Measurements from ENCODE around the gene LMAN1L. TPM values are rescaled to one million over a fixed set of nuclear protein-coding genes. Genes with fewer than 3 reads are reported as not detected.

Gene LMAN1L
- total RNA-seq, 3 donors from 2014 or later: 0.15 TPM; not detected in 2

- Histone ChIP-seq H3K9me3 (no peaks in the 10 kb centered on the region), H3K4me3 (no peak overlapping the region), H3K36me3 (no peaks in the 10 kb centered on the region), H3K27me3 (no peaks in the 10 kb centered on the region), H3K27ac (no peak overlapping the region), H3K4me1 (no peaks in the 10 kb centered on the region)
- TF ChIP-seq CTCF (IDR thresholded peaks at IDR 0.05): no peak
- TF ChIP-seq POLR2AphosphoS5 (IDR thresholded peaks at IDR 0.05): no peak
- no peak for TF ChIP-seq POLR2A (IDR thresholded peaks at IDR 0.05)
- intact Hi-C loops (cut with DNase I; ENCODE audit: low total_unique reads): no loop called here
- DNase-seq (ENCODE audit: low spot score in 2 of 2): no peak
Observed at GRCh38 chr15:74808078-74808839, 4.4 kb upstream of the LMAN1L start.

DNA sequence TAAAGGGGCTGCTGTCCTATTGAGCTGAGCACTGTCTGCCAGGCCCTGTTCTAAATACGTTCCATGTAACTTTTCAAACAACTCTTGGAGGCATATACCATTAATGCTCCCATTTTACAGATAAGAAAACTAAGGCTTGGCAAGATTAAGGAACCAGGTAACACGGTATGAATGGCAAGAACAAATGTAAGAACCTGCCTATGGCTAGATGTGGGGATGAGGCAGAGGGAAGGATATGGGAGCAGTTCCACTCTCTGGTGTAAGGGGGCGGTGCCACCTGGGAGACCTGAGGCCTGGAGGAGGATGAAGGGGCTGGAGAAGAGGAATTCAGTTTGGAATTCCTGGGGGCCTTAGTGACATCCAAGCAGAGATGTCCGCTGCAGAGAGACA lies 3.8 kb upstream of the LMAN1L start:
- no peak for DNase-seq (ENCODE audit: low spot score in 2 of 2)
- intact Hi-C loops (cut with DNase I; ENCODE audit: low total_unique reads): no loop called here
- Histone ChIP-seq H3K27ac (no peak overlapping the region), H3K36me3 (no peaks in the 10 kb centered on the region), H3K9me3 (no peaks in the 10 kb centered on the region), H3K27me3 (no peaks in the 10 kb centered on the region), H3K4me1 (no peaks in the 10 kb centered on the region), H3K4me3 (no peak overlapping the region)
- no peak for TF ChIP-seq CTCF (IDR thresholded peaks at IDR 0.05)
- TF ChIP-seq POLR2A (IDR thresholded peaks at IDR 0.05): no peak
- no peak for TF ChIP-seq POLR2AphosphoS5 (IDR thresholded peaks at IDR 0.05)

DNA sequence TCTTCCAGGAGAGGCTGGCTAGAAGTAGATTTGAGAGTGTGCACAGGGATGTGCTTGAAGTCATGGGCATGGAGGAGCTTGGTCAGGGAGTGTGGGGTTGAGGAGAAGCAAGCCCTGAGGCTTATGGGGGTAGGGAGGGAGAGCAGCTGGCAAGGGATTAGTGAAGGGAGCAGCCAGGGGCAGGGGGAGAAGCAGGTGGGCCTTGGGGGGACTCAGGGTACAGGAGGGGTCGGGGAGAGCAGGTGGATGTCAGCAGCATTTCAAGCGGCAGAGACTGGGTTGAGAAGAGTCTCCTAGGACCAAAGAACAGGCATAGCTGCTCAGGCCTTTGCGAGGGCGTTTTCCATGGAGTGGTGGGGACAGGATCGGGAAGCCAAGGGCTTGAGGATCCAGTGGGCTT lies 3.4 kb upstream of the LMAN1L start:
- no peak overlapping the region for H3K27ac ChIP-seq
- no peak for DNase-seq (ENCODE audit: low spot score in 2 of 2)
- intact Hi-C loops (cut with DNase I; ENCODE audit: low total_unique reads): no loop called here

DNA sequence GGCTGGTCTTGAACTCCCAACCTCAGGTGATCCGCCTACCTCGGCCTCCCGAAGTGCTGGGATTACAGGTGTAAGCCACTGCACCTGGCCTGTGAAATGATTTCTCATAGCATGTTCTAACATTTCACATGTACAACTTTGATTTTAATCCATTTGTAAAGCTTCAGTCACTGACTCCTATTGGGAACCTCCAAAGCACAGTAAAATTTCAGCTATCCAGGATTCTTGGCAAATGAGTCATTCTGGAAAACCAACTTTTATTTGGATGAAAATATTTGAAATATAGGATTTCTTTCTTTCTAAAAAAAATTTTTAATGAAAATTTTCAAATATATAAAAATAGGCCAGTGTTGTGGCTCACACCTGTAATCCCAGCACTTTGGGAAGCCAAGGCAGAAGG lies 2.7 kb upstream of the LMAN1L start:
- intact Hi-C loops (cut with DNase I; ENCODE audit: low total_unique reads): no loop called here
- TF ChIP-seq POLR2A (IDR thresholded peaks at IDR 0.05) (no peak), CTCF (IDR thresholded peaks at IDR 0.05) (no peak), POLR2AphosphoS5 (IDR thresholded peaks at IDR 0.05) (no peak)
- DNase-seq (ENCODE audit: low spot score in 2 of 2): no peak
- no peaks in the 10 kb centered on the region for H3K36me3 ChIP-seq
- no peaks in the 10 kb centered on the region for H3K4me1 ChIP-seq
- no peaks in the 10 kb centered on the region for H3K9me3 ChIP-seq
- H3K27me3 ChIP-seq: no peaks in the 10 kb centered on the region
- no peak overlapping the region for H3K27ac ChIP-seq
- no peak overlapping the region for H3K4me3 ChIP-seq

More for the DNA sequence above, 3.4 kb upstream of the LMAN1L start:
- H3K9me3 ChIP-seq: no peaks in the 10 kb centered on the region
- H3K27me3 ChIP-seq: no peaks in the 10 kb centered on the region
- H3K36me3 ChIP-seq: no peaks in the 10 kb centered on the region
- no peak overlapping the region for H3K4me3 ChIP-seq
- TF ChIP-seq POLR2A (IDR thresholded peaks at IDR 0.05) (no peak), POLR2AphosphoS5 (IDR thresholded peaks at IDR 0.05) (no peak), CTCF (IDR thresholded peaks at IDR 0.05) (no peak)
- no peaks in the 10 kb centered on the region for H3K4me1 ChIP-seq

- no peak overlapping the region for H3K4me3 ChIP-seq
- peak overlapping the region in 1 of 2 donors; percentile 87 for H3K27ac ChIP-seq
- peak in 1 of 2 donors; percentile 42 for DNase-seq (ENCODE audit: low spot score in 2 of 2)
- no peaks in the 10 kb centered on the region for H3K36me3 ChIP-seq
- intact Hi-C loops (cut with DNase I; ENCODE audit: low total_unique reads): no loop called here
- TF ChIP-seq CTCF (IDR thresholded peaks at IDR 0.05) (no peak), POLR2AphosphoS5 (IDR thresholded peaks at IDR 0.05) (no peak), POLR2A (IDR thresholded peaks at IDR 0.05) (no peak)
- no peaks in the 10 kb centered on the region for H3K4me1 ChIP-seq
- H3K9me3 ChIP-seq: no peaks in the 10 kb centered on the region
- no peaks in the 10 kb centered on the region for H3K27me3 ChIP-seq
Observed at GRCh38 chr15:74815121-74815934, 2.7 kb downstream of the LMAN1L start.

All from breast epithelium (tissue), 4 donors.